Right atrium auricular region (tissue), 2 donors: ENCODE measurements around the gene FBXL20. TPM values are rescaled to one million over a fixed set of nuclear protein-coding genes. Genes with fewer than 3 reads are reported as not detected.
"Not testable (repeated sequence)": the region's sequence is repeated elsewhere in the genome, so short reads cannot be mapped to it uniquely, and the experiment has no call there.

Experiments
- DNase-seq: peaks from one replicate; pipeline ENCODE4 v3.0.0-alpha.2; 2019; ENCODE audit warnings: low spot score
- H3K27ac ChIP-seq, 2 donors: fragments of 200-600 bp; sonication (generic); 1 replicate in 1 of 2; 2 replicates in 1 of 2; pipeline ENCODE4 v1.5.1; 2016 to 2019
- H3K27me3 ChIP-seq, 2 donors: fragments of 200-600 bp; sonication (generic); one replicate each; pipeline versions ENCODE4 v1.5.1 to v1.6.0; 2017 to 2019
- H3K36me3 ChIP-seq: fragments of 200-600 bp; sonication (generic); one replicate; pipeline ENCODE4 v1.5.1; 2016
- H3K4me1 ChIP-seq, 2 donors: fragments of 200-600 bp; sonication (generic); one replicate each; pipeline versions ENCODE4 v1.5.1 to v1.6.0; 2017 to 2019
- H3K4me3 ChIP-seq, 2 donors: fragments of 200-600 bp; sonication (generic); 1 replicate in 1 of 2; 2 replicates in 1 of 2; pipeline ENCODE4 v1.5.1; 2017 to 2019; ENCODE audit warnings: mild to moderate bottlenecking in 1 of 2, moderate library complexity in 1 of 2
- H3K9me3 ChIP-seq, 2 donors: fragments of 200-600 bp; sonication (generic); one replicate each; pipeline ENCODE4 v1.5.1; 2019
- total RNA-seq, 2 donors: library from RNA; depleted of rRNA; stranded (reverse); fragments of >200 nt; gene quantifications; one replicate each; pipeline ENCODE4 v1.1.0, GENCODE V29; 2016
- TF ChIP-seq, protein P1 (sequence below), 2 donors: fragments of 200-600 bp; sonication (generic); IDR thresholded peaks; one replicate each; pipeline ENCODE4 v1.5.1; 2019; ENCODE audit warnings: antibody characterized with exemption in 2 of 2

Gene FBXL20
- total RNA-seq, 2 donors from 2014 or later: 7.6 to 7.7 TPM

DNA sequence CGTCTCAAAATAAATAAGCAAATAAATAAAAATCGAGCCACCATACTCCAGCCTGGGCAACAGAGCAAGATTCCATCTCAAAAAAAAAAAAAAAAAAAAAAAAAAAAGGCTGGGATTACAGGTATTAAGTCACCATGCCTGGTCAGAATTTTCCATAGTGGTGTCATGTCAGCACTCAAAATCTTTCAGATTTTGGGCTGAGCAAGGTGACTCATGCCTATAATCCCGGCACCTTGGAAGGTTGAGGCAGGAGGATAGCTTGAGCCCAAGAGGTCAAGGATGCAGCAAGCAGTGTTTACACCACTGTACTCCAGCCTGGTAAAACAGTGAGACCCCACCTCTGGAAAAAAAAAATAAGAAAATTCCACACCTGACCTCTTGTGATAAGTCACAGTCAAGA lies 52.2 kb downstream of the FBXL20 start:
- Histone ChIP-seq H3K4me1 (peaks cover 0 to 6% of the 10 kb centered on the region in 2 donors), H3K9me3 (no peaks in the 10 kb centered on the region), H3K27me3 (no peaks in the 10 kb centered on the region), H3K4me3 (no peak overlapping the region), H3K27ac (no peak overlapping the region), H3K36me3 (no peaks in the 10 kb centered on the region)
- TF ChIP-seq, protein P1, sequence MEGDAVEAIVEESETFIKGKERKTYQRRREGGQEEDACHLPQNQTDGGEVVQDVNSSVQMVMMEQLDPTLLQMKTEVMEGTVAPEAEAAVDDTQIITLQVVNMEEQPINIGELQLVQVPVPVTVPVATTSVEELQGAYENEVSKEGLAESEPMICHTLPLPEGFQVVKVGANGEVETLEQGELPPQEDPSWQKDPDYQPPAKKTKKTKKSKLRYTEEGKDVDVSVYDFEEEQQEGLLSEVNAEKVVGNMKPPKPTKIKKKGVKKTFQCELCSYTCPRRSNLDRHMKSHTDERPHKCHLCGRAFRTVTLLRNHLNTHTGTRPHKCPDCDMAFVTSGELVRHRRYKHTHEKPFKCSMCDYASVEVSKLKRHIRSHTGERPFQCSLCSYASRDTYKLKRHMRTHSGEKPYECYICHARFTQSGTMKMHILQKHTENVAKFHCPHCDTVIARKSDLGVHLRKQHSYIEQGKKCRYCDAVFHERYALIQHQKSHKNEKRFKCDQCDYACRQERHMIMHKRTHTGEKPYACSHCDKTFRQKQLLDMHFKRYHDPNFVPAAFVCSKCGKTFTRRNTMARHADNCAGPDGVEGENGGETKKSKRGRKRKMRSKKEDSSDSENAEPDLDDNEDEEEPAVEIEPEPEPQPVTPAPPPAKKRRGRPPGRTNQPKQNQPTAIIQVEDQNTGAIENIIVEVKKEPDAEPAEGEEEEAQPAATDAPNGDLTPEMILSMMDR (IDR thresholded peaks at IDR 0.05): no peak
- DNase-seq: no peak

DNA sequence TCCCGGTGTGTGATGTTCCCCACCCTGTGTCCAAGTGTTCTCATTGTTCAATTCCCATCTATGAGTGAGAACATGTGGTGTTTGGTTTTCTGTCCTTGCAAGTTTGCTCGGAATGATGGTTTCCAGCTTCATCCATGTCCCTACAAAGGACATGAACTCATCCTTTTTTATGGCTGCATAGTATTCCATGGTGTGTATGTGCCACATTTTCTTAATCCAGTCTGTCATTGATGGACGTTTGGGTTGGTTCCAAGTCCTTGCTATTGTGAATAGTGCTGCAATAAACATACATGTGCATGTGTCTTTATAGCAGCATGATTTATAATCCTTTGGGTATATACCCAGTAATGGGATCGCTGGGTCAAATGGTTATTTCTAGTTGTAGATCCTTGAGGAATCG lies 54.6 kb downstream of the FBXL20 start:
- not testable (repeated sequence) for H3K27me3 ChIP-seq, H3K9me3 ChIP-seq, H3K4me1 ChIP-seq, H3K27ac ChIP-seq, H3K36me3 ChIP-seq, DNase-seq, H3K4me3 ChIP-seq

DNA sequence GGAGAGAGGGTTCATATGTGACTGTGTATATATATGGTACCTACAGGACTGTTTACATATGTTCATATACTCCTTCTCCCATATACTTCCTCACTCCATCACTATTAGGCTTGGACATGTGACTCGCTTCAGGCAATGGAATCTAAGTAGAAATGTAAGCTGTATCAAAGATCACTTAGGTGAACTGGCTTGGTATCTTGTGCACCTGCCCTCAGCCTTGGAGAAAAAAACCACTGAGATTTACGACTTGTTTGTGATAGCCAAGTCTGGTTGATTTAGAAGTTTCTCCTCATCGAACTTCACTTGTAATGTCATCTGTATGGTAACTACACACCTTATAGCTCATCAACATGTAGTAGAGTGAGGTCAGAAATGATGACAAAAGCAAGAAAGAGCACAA lies 59.9 kb downstream of the FBXL20 start:
- TF ChIP-seq, protein P1 (IDR thresholded peaks at IDR 0.05): no peak

DNA sequence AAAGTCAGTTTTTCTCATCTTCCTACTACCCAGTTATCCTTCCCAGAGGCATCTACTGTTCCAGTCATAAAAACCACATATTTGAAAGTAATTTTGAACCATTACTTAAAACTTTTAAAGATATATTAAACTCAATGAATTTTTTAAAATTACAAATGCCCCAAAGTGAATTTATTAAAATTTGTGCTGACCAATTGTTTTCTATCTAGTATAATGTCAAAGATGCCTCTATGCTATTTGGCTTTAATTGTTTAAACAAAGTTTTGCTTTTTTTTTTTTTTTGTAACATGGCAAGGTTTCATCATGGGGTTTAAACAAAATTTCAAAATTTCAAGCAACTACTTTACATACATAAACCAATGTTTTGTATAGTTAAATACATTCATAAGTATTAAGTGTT lies 60.7 kb downstream of the FBXL20 start:
- no peaks in the 10 kb centered on the region for H3K27me3 ChIP-seq
- H3K9me3 ChIP-seq: no peaks in the 10 kb centered on the region
- DNase-seq: no peak
- H3K36me3 ChIP-seq: peaks cover 6% of the 10 kb centered on the region
- peaks cover 0 to 8% of the 10 kb centered on the region in 2 donors for H3K4me1 ChIP-seq
- H3K4me3 ChIP-seq: no peak overlapping the region
- H3K27ac ChIP-seq: no peak overlapping the region
- TF ChIP-seq, protein P1 (IDR thresholded peaks at IDR 0.05): no peak

More for the DNA sequence above, 59.9 kb downstream of the FBXL20 start:
- Histone ChIP-seq H3K27ac (no peak overlapping the region), H3K9me3 (no peaks in the 10 kb centered on the region), H3K36me3 (peaks cover 6% of the 10 kb centered on the region), H3K27me3 (no peaks in the 10 kb centered on the region), H3K4me3 (no peak overlapping the region), H3K4me1 (no peaks in the 10 kb centered on the region)
- no peak for DNase-seq

DNA sequence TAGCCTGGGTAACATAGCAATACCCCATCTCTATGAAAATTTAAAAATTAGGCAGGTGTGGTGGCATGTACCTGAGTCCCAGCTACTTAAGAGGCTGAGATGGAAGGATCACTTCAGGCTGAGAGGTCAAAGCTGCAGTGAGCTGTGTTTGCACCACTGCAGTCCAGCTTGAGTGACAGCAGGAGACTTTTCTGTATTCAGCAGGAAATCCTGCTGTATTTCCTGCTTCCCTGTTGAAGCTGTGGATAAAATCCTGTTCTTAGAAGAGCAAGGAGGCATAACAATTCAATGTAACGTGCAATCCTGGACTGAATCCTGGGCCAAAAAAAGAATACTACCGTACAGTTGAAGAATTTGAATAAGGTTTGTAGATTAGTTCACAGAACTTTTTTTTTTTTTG lies 62.2 kb downstream of the FBXL20 start:
- no peak overlapping the region for H3K27ac ChIP-seq
- no peaks in the 10 kb centered on the region for H3K27me3 ChIP-seq
- DNase-seq: no peak
- H3K9me3 ChIP-seq: no peaks in the 10 kb centered on the region
- H3K36me3 ChIP-seq: peaks cover 6% of the 10 kb centered on the region
- H3K4me1 ChIP-seq: peaks cover 0 to 21% of the 10 kb centered on the region in 2 donors
- H3K4me3 ChIP-seq: no peak overlapping the region
- TF ChIP-seq, protein P1 (IDR thresholded peaks at IDR 0.05): no peak

DNA sequence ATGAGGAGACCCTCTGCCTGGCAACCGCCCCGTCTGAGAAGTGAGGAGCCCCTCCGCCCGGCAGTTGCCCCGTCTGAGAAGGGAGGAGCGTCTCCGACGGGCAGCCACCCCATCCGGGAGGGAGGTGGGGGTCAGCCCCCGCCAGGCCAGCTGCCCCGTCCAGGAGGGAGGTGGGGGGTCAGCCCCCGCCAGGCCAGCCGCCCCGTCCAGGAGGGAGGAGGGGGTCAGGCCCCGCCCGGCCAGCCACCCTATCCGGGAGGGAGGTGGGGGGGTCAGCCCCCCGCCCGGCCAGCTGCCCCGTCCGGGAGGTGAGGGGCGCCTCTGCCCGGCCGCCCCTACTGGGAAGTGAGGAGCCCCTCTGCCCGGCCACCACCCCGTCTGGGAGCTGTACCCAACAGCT lies 63.8 kb downstream of the FBXL20 start:
- not testable (repeated sequence) for H3K9me3 ChIP-seq, H3K36me3 ChIP-seq, H3K27me3 ChIP-seq, DNase-seq, H3K27ac ChIP-seq, H3K4me3 ChIP-seq
- H3K4me1 ChIP-seq: peaks cover 0 to 21% of the 10 kb centered on the region in 2 donors

DNA sequence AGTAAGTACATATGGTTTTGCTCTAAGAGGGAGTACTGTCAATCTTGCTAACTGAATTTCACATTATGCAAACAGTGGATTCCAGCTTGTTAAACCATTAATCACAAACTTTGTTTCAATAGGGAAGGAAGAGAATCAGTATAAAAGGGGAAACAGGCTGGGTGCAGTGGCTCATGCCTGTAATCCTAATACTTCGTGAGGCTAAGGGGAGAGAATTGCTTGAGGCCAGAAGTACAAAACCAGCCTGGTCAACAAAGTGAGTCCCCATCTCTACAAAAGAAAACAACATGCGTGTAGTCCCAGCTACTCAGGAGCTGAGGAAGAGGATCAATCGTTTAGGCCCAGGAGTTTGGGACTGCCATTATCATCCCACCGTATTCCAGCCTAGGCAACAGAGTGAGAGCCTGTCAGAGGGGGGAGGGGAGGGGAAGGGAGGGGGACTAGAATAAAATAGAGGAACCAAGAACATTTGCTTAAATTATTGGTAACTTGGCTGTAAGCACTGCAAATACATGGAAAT lies 65.7 kb downstream of the FBXL20 start:
- no peak for DNase-seq
- no peaks in the 10 kb centered on the region for H3K9me3 ChIP-seq
- no peaks in the 10 kb centered on the region for H3K36me3 ChIP-seq
- TF ChIP-seq, protein P1 (IDR thresholded peaks at IDR 0.05): no peak
- H3K4me1 ChIP-seq: peaks cover 0 to 21% of the 10 kb centered on the region in 2 donors
- H3K27me3 ChIP-seq: no peaks in the 10 kb centered on the region
- H3K27ac ChIP-seq: peak overlapping the region; percentile 8
- H3K4me3 ChIP-seq: no peak overlapping the region

DNA sequence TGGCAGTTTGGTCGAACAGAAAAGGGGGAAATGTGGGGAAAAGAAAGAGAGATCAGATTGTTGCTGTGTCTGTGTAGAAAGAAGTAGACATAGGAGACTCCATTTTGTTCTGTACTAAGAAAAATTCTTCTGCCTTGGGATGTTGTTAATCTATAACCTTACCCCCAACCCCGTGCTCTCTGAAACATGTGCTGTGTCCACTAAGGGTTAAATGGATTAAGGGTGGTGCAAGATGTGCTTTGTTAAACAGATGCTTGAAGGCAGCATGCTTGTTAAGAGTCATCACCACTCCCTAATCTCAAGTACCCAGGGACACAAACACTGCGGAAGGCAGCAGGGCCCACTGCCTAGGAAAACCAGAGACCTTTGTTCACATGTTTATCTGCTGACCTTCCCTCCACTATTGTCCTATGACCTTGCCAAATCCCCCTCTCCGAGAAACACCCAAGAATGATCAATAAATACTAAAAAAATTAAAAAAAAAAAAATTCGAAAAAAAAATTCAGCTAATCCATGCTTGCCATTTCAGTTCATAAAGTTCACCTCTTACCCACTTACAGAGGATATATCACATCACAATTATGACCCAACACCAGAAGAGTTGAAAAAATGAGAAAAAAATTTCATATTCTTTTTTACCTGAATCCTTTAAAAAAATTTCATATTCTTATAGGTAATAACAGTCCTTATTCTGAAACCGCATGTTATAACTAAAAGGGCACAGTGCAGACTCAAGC lies 67.2 kb downstream of the FBXL20 start:
- H3K27ac ChIP-seq, H3K4me3 ChIP-seq, DNase-seq, H3K27me3 ChIP-seq, H3K36me3 ChIP-seq, H3K9me3 ChIP-seq: not testable (repeated sequence)
- H3K4me1 ChIP-seq: peaks cover 0 to 21% of the 10 kb centered on the region in 2 donors
